Ammon's horn (tissue), 1 donor: ENCODE measurements around the gene UCK1.
"Not testable (repeated sequence)": the region's sequence is repeated elsewhere in the genome, so short reads cannot be mapped to it uniquely, and the experiment has no call there.

Source experiments
- DNase-seq: peaks from one replicate; pipeline ENCODE4 v3.0.0-alpha.2; 2016; ENCODE audit warnings: low spot score

Gene UCK1

GRCh38 chr9:131554087-131554842 lies 23.2 kb upstream of the UCK1 start:
- no peak for DNase-seq

- DNase-seq, result no peak
Measured at GRCh38 chr9:131552030-131552429, 21.0 kb upstream of the UCK1 start.

DNA sequence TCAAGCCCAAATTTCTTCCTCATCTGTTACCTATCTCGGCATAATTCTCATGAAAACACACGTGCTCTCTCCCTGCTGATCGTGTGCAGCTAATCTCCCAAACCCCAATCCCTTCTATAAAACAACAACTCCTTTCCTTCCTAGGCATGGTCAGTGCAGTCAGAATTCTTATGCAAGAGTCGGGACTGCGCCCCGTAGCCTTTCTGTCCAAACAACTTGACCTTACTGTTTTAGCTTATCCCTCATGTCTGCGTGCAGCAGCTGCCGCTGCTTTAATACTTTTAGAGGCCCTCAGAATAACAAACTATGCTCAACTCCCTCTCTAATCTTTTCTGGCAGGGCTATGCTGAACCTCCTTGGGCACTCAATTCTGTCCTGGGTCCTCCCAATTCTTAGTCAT lies 19.4 kb upstream of the UCK1 start:
- DNase-seq, result not testable (repeated sequence)

- not testable (repeated sequence) for DNase-seq
Measured at GRCh38 chr9:131549186-131549585, 18.1 kb upstream of the UCK1 start.

DNA sequence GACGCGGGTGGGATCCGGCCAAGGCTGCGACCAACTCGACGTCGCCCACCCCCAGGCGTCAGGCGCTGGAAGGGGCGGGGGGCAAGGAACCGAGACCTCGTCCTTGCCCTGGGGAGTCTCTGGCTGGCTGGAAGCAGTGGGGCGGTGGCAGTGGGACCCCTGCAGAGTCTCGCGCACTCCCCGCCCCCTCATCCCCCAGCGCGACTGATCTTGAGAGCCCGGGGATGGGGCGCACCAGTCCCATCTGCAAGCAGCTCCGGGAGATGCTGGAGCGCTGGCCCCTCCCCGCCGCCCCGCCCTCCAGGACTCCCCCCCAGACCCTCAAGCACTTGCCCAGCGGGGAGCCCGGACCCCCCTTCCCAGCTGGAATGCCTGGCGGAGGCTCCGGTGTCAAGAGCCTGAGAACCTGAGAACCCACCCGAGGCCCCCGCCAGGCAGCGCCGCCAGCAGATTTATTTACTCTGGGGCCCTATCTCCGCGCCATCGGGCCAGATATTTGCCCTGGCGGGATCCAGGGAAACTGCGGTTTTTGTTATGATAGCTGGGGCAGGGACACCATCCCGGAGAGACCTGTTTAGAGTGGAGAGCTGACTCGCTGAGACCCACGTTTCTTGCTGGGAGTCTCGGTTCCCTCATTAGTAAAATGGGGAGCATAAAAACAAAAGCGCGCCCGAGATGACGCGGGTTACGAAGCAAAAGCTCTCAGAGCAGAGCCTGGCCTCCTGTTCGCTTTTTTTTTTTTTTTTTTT lies 15.4 kb upstream of the UCK1 start:
- no peak for DNase-seq

- DNase-seq, result no peak
Measured at GRCh38 chr9:131545786-131546335, 14.8 kb upstream of the UCK1 start.

DNA sequence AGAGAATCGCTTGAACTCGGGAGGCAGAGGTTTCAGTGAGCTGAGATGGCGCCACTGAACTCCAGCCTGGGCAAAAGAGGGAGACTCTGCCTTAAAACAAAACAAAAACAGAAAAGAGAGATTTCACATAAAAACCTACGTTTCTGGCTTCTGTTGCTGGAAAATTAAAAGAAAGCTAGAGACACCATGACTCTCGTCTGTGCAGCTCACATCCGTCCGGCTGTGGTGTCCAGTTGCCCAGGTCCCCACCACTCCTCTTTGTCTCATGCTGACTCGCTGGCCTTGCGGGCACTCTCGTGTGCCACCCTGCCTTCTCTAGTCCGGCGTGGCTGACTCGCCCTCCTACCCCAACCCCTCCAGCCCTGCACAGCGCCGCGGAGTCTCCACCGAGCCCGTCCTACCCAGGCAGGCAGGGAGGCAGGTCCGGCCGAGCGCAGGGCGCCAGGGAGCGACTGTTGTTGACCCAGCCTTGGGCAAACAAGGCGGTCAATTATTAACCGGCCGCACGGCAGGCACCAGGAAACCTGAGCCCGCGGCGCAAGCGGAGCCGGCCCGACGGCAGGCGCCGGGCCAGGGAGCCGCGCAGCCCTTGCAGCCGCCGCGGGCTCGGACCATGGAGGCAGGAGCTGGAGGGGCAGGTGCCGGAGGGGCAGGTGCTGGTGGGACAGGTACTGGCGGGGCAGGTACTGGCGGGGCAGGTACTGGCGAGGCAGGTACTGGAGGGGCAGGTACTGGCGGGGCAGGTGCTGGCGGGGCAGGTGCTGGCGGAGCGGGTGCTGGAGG lies 14.1 kb upstream of the UCK1 start, which contains the start of gene PRRT1B:
Gene PRRT1B (plus strand): TSS at position 521 of the 783 bp plus-strand sequence. CDS start 93 bp downstream, at position 614.
- DNase-seq, result no peak

DNA sequence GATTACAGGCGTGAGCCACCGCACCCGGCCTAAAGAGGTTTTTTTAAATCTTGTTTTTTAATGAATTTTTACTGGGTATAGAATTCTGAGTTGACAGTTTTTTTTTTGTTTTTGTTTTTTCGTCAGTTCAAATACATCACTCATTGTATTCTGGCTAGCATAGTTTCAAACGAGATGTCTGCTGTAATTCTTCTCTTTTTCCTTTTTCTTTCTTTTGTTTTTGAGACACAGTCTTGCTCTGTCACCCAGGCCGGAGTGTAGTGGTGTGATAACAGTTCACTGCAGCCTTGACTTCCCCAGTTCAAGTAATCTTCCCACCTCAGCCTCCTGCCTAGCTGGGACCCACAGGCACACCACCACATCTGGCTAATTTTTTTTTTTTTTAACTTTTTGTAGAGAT lies 12.1 kb upstream of the UCK1 start:
- no peak for DNase-seq

DNA sequence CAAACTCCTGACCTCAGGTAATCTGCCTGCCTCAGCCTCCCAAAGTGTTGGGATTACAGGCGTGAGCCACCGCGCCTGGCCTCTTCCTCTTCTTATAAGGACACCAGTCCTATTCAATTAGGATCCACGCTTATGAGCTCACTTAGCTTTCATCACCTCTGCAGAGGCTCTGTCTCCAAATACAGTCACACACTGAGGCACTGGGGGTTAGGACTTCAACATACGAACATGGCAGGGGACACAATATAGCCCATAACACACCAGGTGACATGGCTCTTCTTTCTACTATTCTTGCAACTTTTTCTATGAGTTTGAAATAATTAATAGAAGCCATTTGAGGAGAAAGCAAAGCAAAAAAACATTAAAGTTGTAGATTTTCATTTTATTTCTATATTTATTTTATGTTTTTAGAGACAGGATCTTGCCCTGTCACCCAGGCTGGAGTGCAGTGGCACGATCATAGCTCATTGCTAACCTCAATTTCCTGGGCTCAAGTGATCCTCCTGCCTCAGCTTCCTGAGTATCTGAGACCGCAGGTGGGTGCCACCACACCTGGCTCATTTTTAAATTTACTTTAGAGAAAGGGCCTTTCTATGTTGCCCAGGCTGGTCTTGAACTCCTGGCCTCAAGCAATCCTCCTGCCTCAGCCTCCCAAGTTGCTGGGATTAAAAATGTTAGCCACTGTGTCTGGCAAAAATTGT lies 8.3 kb upstream of the UCK1 start:
- no peak for DNase-seq

DNA sequence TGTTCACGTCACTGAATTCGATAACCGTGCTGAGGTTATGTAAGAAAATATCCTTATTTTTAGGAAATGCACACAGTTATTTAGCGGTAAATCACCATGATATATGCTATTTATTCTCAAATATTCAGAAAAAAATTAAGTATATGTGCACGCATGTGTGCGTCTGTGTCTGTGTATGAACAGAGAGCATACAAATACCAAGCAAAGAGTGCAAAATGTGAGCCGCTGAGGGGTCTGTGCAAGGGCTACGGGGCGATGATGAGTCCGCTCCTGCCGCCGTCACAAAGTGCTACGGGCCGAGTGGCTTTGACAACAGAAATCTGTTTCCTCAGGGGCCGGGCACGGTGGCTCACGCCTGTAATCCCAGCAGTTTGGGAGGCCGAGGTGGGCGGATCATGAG lies 6.9 kb upstream of the UCK1 start:
- no peak for DNase-seq

GRCh38 chr9:131534721-131535237 lies 3.7 kb upstream of the UCK1 start:
- no peak for DNase-seq

- no peak for DNase-seq
Measured at GRCh38 chr9:131530546-131530919, 530 bp downstream of the UCK1 start.

GRCh38 chr9:131529597-131530545 lies 1.2 kb downstream of the UCK1 start:
- DNase-seq, result no peak

GRCh38 chr9:131528886-131529505 lies 2.1 kb downstream of the UCK1 start:
- DNase-seq, result no peak

DNA sequence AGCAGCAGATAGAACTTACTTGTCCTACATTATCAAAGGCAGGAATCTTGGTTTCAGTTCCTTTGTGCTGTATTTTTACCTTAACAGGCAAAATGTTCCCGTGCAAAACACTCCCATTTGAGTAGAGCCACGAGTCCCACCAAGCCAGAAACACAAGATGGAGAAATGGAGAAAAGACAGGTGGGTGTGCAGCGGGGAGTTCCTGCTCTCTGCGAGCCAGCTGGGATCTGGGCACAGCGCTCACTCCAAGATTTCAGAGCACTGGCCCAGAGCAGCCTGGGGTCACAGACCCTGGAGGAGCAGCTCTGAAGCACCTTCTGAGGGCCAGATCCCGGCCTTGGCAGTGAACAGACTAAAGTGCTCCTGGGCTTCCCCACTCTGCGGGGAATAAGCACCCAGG lies 2.9 kb downstream of the UCK1 start:
- DNase-seq, result no peak

DNA sequence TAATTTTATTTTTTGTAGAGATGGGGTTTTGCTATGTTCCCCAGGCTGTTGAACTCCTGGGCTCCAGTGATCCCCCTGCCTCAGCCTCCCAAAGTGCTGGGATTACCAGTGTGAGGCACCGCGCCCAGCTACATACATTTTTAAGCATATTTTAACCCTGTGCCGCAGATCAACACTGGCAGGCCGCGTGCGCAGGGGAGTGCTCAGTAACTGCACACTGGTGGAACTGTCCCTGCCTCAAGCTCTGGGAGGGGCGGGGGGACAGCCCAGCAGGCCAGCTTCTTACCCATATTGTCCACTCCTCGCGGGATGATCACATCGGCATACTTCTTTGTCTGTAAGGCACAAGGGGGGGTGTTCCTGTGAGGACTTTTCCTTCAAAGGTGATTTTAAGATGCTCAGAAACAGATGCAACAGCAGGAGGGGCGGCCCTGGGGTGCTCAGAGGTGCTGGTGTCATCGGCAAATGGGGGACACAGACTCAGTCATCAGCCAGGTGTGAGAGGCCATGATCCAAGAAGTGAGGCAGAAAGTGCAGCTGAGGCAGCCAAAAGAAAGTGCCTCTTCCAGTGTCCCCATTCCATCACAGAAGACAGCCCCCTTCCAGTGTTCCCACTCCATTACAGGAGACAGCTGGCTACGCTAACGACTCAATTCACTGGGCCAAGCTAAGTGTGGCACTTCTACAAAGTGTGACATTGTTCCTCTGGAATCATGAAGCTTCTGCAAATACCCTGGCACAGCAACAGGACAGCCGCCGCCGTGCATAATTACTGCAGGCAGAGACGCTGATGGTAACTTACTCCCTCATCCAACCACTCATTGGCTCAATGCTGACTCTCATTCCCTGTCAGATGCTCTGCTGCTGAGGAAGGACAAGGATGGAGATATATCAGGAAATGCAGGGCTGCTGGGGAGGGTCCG lies 5.2 kb downstream of the UCK1 start:
- DNase-seq, result peak; percentile 91

DNA sequence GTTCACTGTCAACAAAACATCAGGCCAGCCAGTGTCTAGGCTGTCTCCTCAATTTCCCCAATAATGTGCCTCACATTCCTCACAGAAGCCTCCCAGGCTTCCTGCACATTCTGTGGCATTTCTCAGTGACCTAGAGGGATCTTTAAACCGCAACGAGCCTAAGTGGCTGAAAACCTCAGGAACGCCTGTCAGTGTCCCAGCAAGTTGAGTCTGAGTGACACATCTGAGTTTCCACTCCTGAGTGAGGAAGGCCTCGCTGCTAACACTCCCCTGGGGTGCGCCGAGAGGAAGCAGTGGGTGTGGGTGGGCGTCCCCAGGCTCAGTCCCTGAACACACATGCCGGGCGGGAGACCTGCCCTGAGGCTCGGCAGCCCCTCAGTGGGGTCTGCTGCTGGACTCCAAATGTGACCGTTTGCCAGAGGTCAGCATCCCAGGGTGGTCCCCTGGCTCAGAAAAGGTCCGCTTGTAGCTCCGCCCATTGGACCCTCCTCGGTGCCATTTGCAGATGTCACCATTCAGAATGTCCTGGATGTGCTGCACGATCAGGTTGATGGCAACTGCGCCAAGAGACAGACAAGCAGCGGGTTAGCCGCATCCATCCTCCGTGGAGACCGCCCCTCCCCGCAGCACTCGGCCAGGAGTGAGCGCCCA lies 6.3 kb downstream of the UCK1 start:
- no peak for DNase-seq
